Erythroblast (primary cell): ENCODE data around the gene NYAP1.

ENCODE experiments used
- DNase-seq, 2 experiments: peaks; one replicate each; lab custom pipeline; 2025; lab: John Stamatoyannopoulos, UW
- GATA1 ChIP-seq: IDR thresholded peaks from 2 replicates; pipeline ENCODE4 v1.6.1; 2011; ENCODE audit warnings: low read depth, mild to moderate bottlenecking, control low read depth, low read length, moderate library complexity
- POLR2A ChIP-seq: IDR thresholded peaks from 2 replicates; pipeline ENCODE4 v1.6.1; 2011; ENCODE audit warnings: mild to moderate bottlenecking, low read length

Gene NYAP1

DNA sequence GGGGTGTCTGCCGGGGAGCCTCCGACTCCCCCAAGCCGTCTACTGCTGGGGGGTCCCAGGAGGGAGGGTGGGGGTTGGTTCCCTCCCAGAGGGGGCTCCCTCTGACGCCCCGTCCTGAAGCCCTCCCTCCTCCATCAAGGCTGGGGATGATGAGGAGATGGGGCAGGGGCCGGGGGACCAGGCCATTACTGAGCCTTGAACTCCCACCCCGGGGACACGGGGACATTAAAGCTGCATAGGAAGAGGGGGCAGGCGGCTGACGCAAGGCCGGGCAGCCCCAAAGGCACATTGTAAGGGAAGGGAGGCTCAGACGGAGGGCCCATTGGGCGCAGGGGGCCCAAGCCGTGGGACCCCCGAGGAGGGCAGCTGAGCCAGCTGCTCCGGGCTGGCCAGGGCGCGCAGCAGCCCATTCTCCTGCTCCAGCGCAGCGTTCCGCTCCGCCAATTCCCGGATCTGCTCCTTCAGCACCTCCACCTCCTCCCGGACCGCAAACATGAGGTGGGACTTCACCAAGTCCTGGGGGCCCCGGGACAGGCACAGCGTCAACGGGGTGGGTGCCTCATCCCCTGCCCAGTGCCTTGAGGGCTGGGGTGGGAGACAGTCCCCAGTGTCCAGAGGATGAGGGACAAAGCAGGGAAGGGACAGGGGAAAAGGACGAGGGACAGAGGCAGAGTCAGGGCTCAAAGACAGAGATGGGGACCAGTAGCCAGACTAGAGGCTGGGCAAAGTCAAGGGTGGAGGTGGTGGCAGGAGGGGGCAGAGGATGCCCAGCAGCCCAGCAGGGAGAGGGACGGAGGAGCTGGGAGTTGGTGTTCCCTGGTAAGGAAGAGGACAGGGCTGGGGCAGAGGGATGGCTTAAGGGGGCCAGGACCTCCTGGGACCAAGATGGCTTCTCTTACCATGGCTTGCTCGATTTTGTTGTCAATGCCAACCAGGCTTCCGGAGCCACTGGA is 16.8 kb upstream of the NYAP1 start:
- TF ChIP-seq GATA1 (no peak), POLR2A (peak; percentile 24)
- no peak for DNase-seq

- no peak for DNase-seq
- TF ChIP-seq GATA1 (no peak), POLR2A (peak; percentile 13)
Observed at GRCh38 chr7:100467638-100468373, 15.9 kb upstream of the NYAP1 start.

DNA sequence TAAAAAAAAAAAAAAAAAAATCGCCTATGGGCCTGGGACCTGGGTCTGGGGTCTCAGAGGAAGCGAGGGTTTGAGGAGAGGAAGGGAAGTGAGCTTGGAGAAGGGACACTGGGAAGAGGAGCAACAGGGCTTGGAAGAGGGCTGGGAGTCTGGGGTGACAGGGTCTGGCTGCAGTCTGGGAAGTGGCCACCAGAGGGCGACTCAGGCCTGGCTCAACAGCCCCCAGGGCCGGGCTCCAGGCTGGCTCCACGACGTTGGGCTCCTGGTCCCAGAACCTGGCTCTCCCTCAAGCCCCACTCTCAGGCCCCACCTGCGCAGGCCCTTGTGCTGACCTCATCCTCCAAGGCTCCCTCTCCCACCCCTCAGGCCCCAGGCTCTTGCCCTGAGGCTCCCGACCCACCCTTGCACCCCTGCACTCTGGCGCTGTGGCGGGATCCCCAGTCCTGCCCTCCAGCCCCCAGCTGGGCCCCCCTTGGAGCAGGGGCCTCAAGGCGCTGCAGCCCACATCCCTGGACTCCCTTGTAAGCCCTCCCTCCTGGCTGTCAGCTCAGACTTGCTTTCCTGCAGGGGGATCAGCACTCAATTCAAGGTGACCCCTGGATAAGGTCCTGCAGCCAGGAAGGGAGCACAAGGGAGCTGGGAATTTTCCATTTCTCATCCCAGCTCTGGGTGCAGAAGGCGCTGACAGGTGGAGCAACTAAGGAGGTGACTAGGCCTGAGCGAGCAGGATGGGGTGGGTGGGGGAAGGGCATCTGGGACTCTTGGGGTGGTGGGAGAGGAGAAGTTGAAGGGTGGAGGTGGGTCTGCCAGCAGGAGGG is 14.3 kb upstream of the NYAP1 start:
- DNase-seq = peak; percentile 75 to 90
- TF ChIP-seq GATA1 (no peak), POLR2A (no peak)

DNA sequence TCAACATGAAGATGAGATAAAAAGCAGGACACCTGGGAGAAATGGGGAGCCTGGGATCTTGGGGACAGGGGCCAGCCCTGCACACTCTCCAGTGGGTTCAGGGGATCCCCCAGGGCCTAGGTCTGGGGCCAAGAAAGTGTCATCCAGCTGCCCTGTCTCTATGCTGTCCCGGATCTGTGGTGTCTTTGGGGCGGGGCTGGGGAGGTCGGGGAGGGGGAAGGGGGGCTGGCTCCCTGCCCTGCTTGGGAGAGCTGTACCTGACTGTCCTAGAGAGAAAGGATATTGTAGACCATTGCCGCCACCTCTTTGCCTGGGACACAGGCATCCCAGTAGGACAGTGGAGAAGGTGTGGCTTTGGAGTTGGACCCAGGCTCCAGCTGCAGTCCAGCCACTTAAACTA is 12.7 kb upstream of the NYAP1 start:
- no peak for DNase-seq
- TF ChIP-seq GATA1 (no peak), POLR2A (no peak)

DNA sequence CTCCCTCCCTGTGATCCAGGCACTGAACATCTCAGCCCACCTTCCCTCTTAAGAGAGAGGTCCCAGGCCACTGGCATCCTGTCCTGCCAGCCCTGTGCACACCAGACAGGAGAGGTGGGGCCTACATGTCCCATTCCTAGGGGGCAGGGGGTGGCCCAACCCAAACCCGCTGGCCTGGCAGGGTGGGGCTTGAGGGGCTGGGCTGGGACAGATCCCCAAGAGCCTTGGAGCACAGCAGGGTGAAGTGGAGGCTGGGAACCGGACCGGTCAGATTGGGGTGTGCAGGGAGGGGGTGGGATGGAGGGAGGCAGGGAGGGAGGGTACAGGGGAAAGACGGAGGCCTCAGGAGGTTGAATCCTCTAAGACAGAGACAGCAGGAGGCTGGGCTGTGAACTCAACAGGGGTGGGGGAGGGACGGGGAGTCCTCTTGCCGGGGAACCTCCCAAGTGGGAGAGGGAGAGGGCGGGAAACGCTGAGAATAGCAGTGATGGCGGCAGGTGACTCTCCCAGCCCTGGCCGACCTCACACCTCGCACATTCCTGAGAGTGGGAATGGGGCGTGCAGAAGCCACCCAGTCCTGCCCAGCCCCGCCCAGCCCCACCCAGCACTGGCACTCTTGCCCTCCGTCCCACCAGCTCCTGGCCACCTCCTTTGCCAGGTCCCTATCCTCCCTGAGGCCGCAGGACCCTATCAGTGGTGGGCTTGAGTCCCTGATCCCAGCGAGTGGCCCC is 11.4 kb upstream of the NYAP1 start:
- no peak for TF ChIP-seq POLR2A
- DNase-seq = no peak

DNA sequence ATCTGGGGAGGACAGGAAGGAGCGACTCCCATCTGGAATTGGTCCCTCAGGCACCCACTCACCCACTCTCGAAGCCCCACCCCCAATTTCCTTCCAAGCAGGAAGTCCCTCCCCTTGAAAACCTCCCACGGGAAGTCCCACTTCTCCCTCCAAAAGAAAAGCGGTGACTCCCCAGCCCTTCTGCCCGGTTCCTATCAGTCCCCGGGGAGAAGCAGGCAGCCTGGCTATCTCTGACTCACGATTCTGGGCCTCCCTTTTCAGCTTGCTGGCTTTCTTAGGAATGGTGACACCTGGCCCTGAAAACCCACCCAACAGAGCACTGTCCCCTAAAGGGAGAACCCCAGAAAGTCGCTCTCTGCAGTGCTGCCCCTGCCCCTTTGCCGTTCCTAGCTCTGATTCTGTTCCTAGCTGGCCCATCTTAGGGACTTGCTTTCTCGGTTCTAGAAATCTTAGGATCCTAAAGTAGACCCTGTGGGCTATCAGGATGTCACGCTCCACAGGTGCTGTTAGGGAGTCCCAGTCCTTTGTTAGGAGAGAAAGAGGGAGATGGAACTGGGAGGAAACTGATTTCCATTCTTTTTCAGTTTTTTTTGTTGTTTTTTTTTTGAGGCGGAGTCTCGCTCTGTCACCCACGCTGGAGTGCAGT is 10.8 kb upstream of the NYAP1 start:
- peak; percentile 48 to 65 for DNase-seq
- TF ChIP-seq POLR2A (no peak), GATA1 (no peak)

GRCh38 chr7:100475549-100475948 is 8.2 kb upstream of the NYAP1 start:
- DNase-seq = peak; percentile 89 to 91
- no peak for TF ChIP-seq GATA1
- peak; percentile 47 for TF ChIP-seq POLR2A

DNA sequence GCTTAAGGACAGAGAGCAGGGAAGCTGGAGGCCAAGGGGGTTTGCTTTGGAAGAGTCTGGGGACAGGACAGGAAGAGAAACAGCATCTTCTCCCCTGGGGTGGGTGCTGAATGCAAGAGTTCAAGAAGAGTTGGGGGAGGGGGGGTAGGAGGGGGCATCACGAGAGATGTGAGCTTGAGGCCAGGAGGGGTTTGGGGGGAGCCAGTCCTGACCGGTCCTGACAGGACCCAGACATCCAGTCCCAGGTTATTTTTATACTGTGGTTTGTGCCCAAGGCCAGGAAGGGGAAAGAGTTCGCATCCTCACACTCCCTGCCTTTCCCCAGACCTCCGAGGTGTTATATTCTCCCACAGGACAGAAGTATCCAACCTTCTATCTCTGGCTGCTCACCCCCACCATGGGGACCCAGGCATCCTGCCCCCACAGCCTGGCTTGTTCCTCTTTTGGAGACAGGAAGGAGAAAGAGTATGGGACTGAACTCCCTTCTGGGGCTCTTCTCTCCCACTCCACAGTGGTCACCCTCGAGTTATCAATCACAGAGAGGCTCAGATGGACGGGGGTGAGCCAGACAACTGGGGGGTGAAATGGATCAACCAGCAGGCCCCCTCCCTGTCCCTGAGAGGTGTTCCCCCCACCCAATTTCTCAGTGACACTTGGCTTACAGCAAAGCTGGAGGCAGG is 7.5 kb upstream of the NYAP1 start:
- TF ChIP-seq GATA1 = no peak
- no peak for TF ChIP-seq POLR2A
- peak in 1 of 2 experiments; percentile 54 for DNase-seq

- TF ChIP-seq POLR2A = no peak
- TF ChIP-seq GATA1 = no peak
- DNase-seq = peak; percentile 65 to 77
Observed at GRCh38 chr7:100476903-100477870, 6.5 kb upstream of the NYAP1 start.

GRCh38 chr7:100477871-100478267 is 5.9 kb upstream of the NYAP1 start:
- DNase-seq = no peak
- TF ChIP-seq POLR2A (no peak), GATA1 (no peak)

- TF ChIP-seq POLR2A = peak; percentile 96
- no peak for TF ChIP-seq GATA1
- DNase-seq = peak; percentile 98
Observed at GRCh38 chr7:100478958-100479660, 4.6 kb upstream of the NYAP1 start, which contains the start of gene TSC22D4. TSC22D4 (minus strand) TSS chr7:100479214; CDS start chr7:100478038, 1,176 bp downstream.
